Coronary artery (tissue), 2 donors: ENCODE results near the gene RAVER1.

Source experiments
- DNase-seq: peaks from one replicate; pipeline ENCODE4 v3.0.0-alpha.2; 2017; ENCODE audit warnings: low spot score
- H3K27ac ChIP-seq, 2 donors: fragments of 200-600 bp; sonication (generic); one replicate each; pipeline ENCODE4 v1.5.1; 2016 to 2019
- H3K4me3 ChIP-seq: fragments of 200-600 bp; sonication (generic); 2 replicates; pipeline ENCODE4 v1.5.1; 2016; ENCODE audit warnings: mild to moderate bottlenecking, moderate library complexity
- TF ChIP-seq, protein P1 (sequence below): fragments of 200-600 bp; sonication (generic); IDR thresholded peaks from one replicate; pipeline ENCODE4 v1.5.1; 2019; ENCODE audit warnings: antibody characterized with exemption

RAVER1 gene

DNA sequence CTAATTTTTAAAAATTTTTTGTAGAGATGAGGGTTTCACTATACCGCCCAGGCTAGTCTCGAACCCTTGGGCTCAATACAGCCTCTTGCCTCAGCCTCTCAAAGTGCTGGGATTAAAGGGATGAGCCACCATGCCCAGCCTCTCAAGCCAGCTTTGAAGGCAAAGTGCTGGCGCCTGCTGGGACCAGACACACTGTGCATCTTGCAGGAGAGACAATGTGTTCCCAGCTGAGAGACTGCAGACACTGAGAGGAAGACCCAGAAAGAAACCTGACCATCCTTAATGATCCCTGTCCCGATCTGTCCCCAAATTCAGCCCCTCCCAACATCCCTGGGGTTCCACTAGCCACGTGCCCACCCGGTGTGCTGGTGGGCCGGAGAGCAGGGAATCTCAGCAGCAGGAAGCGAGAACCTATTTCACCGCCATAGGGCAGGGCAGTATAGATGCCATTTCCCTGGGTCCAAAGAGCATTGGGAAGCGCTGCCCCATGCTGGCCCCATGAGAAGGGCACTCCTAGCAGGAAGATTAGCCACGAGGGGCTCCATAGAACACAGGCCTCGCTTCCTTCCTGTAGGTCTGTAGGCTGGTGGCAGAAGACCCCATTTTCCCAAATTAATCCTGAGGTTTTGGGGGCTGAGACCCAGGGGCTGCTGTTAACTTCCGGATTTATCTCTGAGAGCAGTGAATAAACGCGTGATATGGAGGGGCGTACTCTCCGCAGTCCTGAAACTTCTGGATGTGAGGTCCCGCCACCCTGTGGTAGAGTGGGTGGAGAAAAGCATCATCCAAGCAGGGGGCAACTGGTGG lies 968 bp downstream of the RAVER1 start:
- H3K4me3 ChIP-seq: peak overlapping the region; percentile 86
- TF ChIP-seq, protein P1, sequence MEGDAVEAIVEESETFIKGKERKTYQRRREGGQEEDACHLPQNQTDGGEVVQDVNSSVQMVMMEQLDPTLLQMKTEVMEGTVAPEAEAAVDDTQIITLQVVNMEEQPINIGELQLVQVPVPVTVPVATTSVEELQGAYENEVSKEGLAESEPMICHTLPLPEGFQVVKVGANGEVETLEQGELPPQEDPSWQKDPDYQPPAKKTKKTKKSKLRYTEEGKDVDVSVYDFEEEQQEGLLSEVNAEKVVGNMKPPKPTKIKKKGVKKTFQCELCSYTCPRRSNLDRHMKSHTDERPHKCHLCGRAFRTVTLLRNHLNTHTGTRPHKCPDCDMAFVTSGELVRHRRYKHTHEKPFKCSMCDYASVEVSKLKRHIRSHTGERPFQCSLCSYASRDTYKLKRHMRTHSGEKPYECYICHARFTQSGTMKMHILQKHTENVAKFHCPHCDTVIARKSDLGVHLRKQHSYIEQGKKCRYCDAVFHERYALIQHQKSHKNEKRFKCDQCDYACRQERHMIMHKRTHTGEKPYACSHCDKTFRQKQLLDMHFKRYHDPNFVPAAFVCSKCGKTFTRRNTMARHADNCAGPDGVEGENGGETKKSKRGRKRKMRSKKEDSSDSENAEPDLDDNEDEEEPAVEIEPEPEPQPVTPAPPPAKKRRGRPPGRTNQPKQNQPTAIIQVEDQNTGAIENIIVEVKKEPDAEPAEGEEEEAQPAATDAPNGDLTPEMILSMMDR: no peak
- no peak for DNase-seq
- peak overlapping the region; percentile 84 to 95 for H3K27ac ChIP-seq

DNA sequence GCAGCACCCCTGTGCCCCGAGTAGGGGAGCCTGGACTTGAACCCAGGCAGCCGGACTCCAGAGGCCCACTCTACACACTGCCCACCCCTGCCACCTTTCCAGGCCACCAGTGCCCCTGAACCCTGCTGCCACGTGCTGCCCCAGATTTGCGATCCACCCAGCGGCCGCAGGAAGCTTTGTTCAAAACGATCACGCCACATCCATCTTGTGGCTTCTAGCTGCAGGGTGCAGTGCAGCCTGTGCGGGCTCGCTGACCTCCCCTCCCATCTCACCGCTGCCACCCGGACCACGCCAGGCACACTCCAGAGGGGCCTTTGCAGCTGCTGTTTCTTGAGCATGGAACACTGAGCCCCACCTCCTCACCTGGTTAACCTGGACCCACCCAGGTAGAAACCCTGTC lies 3.8 kb downstream of the RAVER1 start:
- Histone ChIP-seq H3K4me3 (no peak overlapping the region), H3K27ac (no peak overlapping the region)
- TF ChIP-seq, protein P1: no peak
- no peak for DNase-seq

DNA sequence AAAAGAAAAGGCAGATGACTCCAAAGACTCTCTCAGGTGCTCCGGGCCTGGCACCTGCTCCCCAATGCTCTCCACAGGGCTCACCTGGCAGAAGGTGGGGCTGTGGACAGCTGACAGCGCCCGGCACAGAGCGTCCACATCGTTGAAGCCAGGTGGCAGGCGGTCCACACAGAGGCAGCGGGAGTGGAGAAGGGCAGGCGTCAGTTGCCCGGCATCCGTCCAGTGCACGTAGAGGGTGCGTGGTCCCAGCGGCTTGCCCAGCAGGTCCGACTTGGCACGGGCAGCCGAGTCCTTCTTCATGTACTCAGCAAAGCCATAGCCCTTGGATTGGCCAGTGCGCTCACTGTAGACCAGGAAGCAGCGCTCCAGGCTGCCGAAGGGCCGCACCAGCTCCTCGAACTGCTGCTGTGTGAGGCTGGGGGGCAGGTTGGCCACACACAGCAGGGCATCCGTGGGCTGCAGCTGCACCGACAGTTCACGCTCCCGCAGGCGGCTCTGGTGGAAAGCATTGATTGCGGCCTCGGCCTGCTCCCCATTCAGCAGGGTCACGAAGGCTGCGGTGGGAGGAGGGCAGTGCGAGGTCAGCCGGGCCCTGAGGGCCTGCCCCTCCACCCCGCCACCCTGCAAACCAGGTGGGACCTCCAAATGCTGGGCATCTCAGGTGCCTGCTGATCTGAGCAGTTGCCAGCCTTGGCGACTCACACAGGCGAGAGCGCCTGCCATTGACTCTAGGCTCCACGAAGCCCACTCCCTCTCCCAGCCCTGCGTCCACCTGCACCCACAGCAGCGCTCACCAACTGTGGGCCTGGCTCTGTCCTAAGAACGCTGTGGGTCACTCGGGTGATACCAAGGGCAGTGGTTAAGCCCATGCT lies 4.5 kb downstream of the RAVER1 start:
- no peak overlapping the region for H3K27ac ChIP-seq
- TF ChIP-seq, protein P1: no peak
- no peak for DNase-seq
- H3K4me3 ChIP-seq: no peak overlapping the region

GRCh38 chr19:10327793-10328192 lies 5.5 kb downstream of the RAVER1 start:
- Histone ChIP-seq H3K27ac (no peak overlapping the region), H3K4me3 (no peak overlapping the region)
- DNase-seq: no peak
- TF ChIP-seq, protein P1: no peak

DNA sequence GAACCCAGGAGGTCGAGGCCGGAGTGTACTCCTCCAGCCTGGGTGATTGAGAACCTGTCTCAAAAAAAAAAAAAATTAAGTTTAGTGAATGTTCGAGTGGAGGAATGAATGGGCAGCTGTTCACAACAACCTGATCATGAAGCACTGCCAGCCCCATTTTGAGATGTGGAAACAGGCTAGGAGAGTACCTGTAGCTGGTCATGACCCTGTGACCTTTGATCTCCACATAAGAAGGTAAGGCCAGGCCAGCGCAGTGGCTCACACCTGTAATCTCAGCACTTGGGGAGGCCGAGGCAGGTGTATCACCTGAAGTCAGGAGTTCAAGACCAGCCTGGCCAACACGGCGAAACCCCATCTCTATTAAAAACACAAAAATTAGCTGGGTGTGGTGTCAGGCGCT lies 7.6 kb downstream of the RAVER1 start:
- no peak overlapping the region for H3K27ac ChIP-seq
- no peak for DNase-seq
- TF ChIP-seq, protein P1: no peak
- H3K4me3 ChIP-seq: no peak overlapping the region

- no peak overlapping the region for H3K27ac ChIP-seq
- TF ChIP-seq, protein P1: no peak
- H3K4me3 ChIP-seq: no peak overlapping the region
- DNase-seq: no peak
Measured at GRCh38 chr19:10321874-10322835, 11.2 kb downstream of the RAVER1 start.
